ENCODE measurements around the gene CCNL1. TPM values are rescaled to one million over a fixed set of nuclear protein-coding genes. Genes with fewer than 3 reads are reported as not detected.
"Not testable (repeated sequence)": the region's sequence is repeated elsewhere in the genome, so short reads cannot be mapped to it uniquely, and the experiment has no call there.

CCNL1 gene
- total and polyA plus RNA-seq, 8 donors, result 30.2 to 149 (median 43.5) TPM

- Histone ChIP-seq H3K27ac (no peak overlapping the region), H3K9me3 (no peaks in the 10 kb centered on the region), H3K27me3 (no peaks in the 10 kb centered on the region), H3K4me3 (no peak overlapping the region), H3K36me3 (no peaks in the 10 kb centered on the region), H3K4me1 (peaks cover 0 to 6% (median 5%) of the 10 kb centered on the region in 3 donors)
- DNase-seq, result no peak
- FAIRE-seq, result no peak
- no peak for ATAC-seq
- TF ChIP-seq CTCF (IDR thresholded peaks at IDR 0.05), result no peak
- intact Hi-C loops (cut with DNase I), result no loop called here
- 56 to 66% methylated on average over 4 of the region's 4 CpGs for WGBS, 2 donors
Observed at GRCh38 chr3:157104521-157104920, 55.4 kb downstream of the CCNL1 start.

- intact Hi-C loops (cut with DNase I), result no loop called here
- Histone ChIP-seq H3K9me3 (no peaks in the 10 kb centered on the region), H3K27ac (no peak overlapping the region), H3K4me1 (peaks cover 0 to 6% (median 5%) of the 10 kb centered on the region in 3 donors), H3K4me3 (no peak overlapping the region), H3K36me3 (no peaks in the 10 kb centered on the region), H3K27me3 (no peaks in the 10 kb centered on the region)
- FAIRE-seq (no peak), DNase-seq (no peak), ATAC-seq (no peak)
- WGBS, 2 donors, result 86 to 89% methylated on average over 2 of the region's 2 CpGs
- TF ChIP-seq CTCF (IDR thresholded peaks at IDR 0.05), result no peak
Observed at GRCh38 chr3:157103860-157104259, 56.1 kb downstream of the CCNL1 start.

- TF ChIP-seq CTCF (IDR thresholded peaks at IDR 0.05), result no peak
- 88 to 92% methylated on average over 2 of the region's 2 CpGs for WGBS, 2 donors
- Histone ChIP-seq H3K36me3 (no peaks in the 10 kb centered on the region), H3K4me1 (peaks cover 0 to 6% (median 5%) of the 10 kb centered on the region in 3 donors), H3K27me3 (no peaks in the 10 kb centered on the region), H3K4me3 (no peak overlapping the region), H3K27ac (no peak overlapping the region), H3K9me3 (no peaks in the 10 kb centered on the region)
- intact Hi-C loops (cut with DNase I), result no loop called here
- no peak for ATAC-seq
- no peak for FAIRE-seq
- no peak for DNase-seq
Observed at GRCh38 chr3:157103280-157103679, 56.7 kb downstream of the CCNL1 start.

- intact Hi-C loops (cut with DNase I); H3K36me3 ChIP-seq; H3K27me3 ChIP-seq; H3K27ac ChIP-seq; H3K4me1 ChIP-seq; H3K4me3 ChIP-seq; DNase-seq; FAIRE-seq; ATAC-seq; H3K9me3 ChIP-seq: not testable (repeated sequence)
- 88 to 98% methylated on average over 1 of the region's 1 CpG for WGBS, 2 donors
Observed at GRCh38 chr3:157102595-157102994, 57.4 kb downstream of the CCNL1 start.

- intact Hi-C loops (cut with DNase I), result no loop called here
- no peaks in the 10 kb centered on the region for H3K27me3 ChIP-seq
- FAIRE-seq, result no peak
- H3K4me1 ChIP-seq, result peaks cover 0 to under 1% (median 0%) of the 10 kb centered on the region in 3 donors
- no peak overlapping the region for H3K4me3 ChIP-seq
- TF ChIP-seq CTCF (IDR thresholded peaks at IDR 0.05), result no peak
- no peaks in the 10 kb centered on the region for H3K9me3 ChIP-seq
- H3K27ac ChIP-seq, result no peak overlapping the region
- WGBS, 2 donors, result 97 to 98% methylated on average over 3 of the region's 3 CpGs
- ATAC-seq, result no peak
- no peaks in the 10 kb centered on the region for H3K36me3 ChIP-seq
- no peak for DNase-seq
Observed at GRCh38 chr3:157102098-157102497, 57.8 kb downstream of the CCNL1 start.
